ENCODE results near the gene LLGL2. TPM values are rescaled to one million over a fixed set of nuclear protein-coding genes. Genes with fewer than 3 reads are reported as not detected.

Gene LLGL2
- total and polyA plus RNA-seq, 10 of the 15 experiments (the other 5 are each of a cell fraction or from before 2014, with no cell fraction given): 0.21 to 9.9 (median 4.5) TPM

GRCh38 chr17:75511610-75512575 lies 13.6 kb upstream of the LLGL2 start:
- POLR2A ChIA-PET: interaction anchor here (0.5 to 0.6 kb wide), 3 partner anchors 92 to 241 kb away, joined by 3 read pairs; no protein-coding TSS in a partner anchor
- no peak for TF ChIP-seq ZNF24 (IDR thresholded peaks at IDR 0.05)
- no peak for TF ChIP-seq TCF7 (IDR thresholded peaks at IDR 0.05; ENCODE audit: borderline replicate concordance)
- TF ChIP-seq MAX (IDR thresholded peaks at IDR 0.05; ENCODE audit: low read depth, low read length): no peak
- no peak for TF ChIP-seq STAT1 (conservative IDR thresholded peaks at IDR 0.05)
- no peak for TF ChIP-seq DPF2 (IDR thresholded peaks at IDR 0.05)
- TF ChIP-seq CUX1 (IDR thresholded peaks at IDR 0.05; ENCODE audit: insufficient replicate concordance, low read depth, low read length): no peak
- no peak for ATAC-seq

More at GRCh38 chr17:75511610-75512575, 13.6 kb upstream of the LLGL2 start:
- Histone ChIP-seq H3K27me3 (replicated peaks in 1 of 2; ENCODE audit: control insufficient read depth in 2 of 2, insufficient read depth in 2 of 2, low read length in 1 of 2) (no peaks in the 10 kb centered on the region), H3K4me1 (ENCODE audit: control insufficient read depth, insufficient read depth, low read length) (no peaks in the 10 kb centered on the region), H3K4me3 (no peak overlapping the region), H3K9me3 (replicated peaks; ENCODE audit: control insufficient read depth, insufficient read depth, low read length) (no peaks in the 10 kb centered on the region), H3K36me3 (ENCODE audit: control insufficient read depth in 2 of 2, insufficient read depth in 2 of 2, low read length in 1 of 2) (no peaks in the 10 kb centered on the region; a peak in 1 of 4 replicates), H2AFZ (ENCODE audit: control insufficient read depth, low read depth, low read length) (no peak overlapping the region), H4K20me1 (ENCODE audit: control insufficient read depth, insufficient read depth) (no peaks in the 10 kb centered on the region), H3K79me2 (ENCODE audit: control insufficient read depth, insufficient read depth, low read length) (peaks cover 4% of the 10 kb centered on the region), H3K4me2 (ENCODE audit: control insufficient read depth, insufficient read depth) (no peak overlapping the region; the same call in 1 of the 2 replicates), H3K27ac (ENCODE audit: control insufficient read depth, insufficient read depth) (no peak overlapping the region), H3K9ac (ENCODE audit: control insufficient read depth, insufficient read depth, low read length) (no peak overlapping the region)
- in situ Hi-C loops (cut with MboI) (no loop called here), intact Hi-C loops (cut with micrococcal nuclease; ENCODE audit: unreplicated experiment) (loop anchor here (10.0 kb wide), 1 partner anchor 247 kb away; the partner anchor contains the start of genes GGA3 and MRPS7)
- FAIRE-seq (no peak), DNase-seq (ENCODE audit: low read depth, low spot score) (no peak)
- RAD21 ChIA-PET (ENCODE audit: unreplicated experiment): interaction anchor here (1.1 to 2.2 kb wide), 2 partner anchors 48 to 85 kb away, joined by 3 to 8 read pairs; no protein-coding TSS in a partner anchor
- BruUV-seq (replicated peaks): no TSS peak
- CTCF ChIA-PET: interaction anchor here (0.7 to 1.9 kb wide), 2 partner anchors 84 to 93 kb away, joined by 6 read pairs; no protein-coding TSS in a partner anchor
- SMC1A ChIA-PET (ENCODE audit: uncharacterized antibody, unreplicated experiment): interaction anchor here (1.3 to 2.0 kb wide), 3 partner anchors 84 to 100 kb away, joined by 3 to 10 read pairs (median 4); no protein-coding TSS in a partner anchor
- WGBS (ENCODE audit: insufficient coverage, insufficient replicate concordance, low lambda C conversion rate, missing lambda C conversion rate): 59% methylated on average over 13 of the region's 13 CpGs
